Astrocyte of the spinal cord (primary cell): ENCODE results near the gene SCFD2.

Source experiments
- DNase-seq: peaks from one replicate; pipeline ENCODE4 v3.0.0; 2011; ENCODE audit warnings: low read depth, low spot score
- H3K4me3 ChIP-seq: 2 replicates; pipeline ENCODE4 v1.5.1; 2011; ENCODE audit warnings: low read depth, mild to moderate bottlenecking, low read length, moderate library complexity
- in situ Hi-C: cut with HindIII; loops from 2 replicates; pipeline ENCODE4 v1.10.0; 2017; ENCODE audit warnings: low sequenced_read_pairs
- TF ChIP-seq, protein P1 (sequence below): IDR thresholded peaks from 2 replicates; pipeline ENCODE4 v1.5.1; 2012; ENCODE audit warnings: low read depth, mild to moderate bottlenecking, low read length, inconsistent platforms

Gene SCFD2

DNA sequence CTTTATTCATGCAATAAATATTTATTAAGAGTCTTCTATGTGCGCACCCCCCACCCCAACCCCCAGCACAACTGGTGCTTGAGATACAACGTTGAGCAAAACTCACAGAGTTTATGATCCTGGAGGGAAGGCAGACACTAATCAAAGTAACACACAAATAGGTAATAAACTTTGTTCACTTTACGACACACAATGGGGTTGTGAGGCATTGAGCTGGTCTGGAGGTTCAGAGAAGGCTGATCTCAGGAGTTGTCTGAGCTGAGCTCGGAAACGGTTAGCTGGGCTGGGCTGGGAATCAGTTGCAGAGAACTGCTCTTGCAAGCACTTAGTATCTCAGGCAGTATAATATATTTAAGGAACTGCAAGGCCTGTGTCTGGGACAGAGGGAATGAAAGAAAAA is 238.5 kb downstream of the SCFD2 start:
- in situ Hi-C loops = no loop called here
- no peak for DNase-seq
- H3K4me3 ChIP-seq = no peak overlapping the region
- TF ChIP-seq, protein P1, sequence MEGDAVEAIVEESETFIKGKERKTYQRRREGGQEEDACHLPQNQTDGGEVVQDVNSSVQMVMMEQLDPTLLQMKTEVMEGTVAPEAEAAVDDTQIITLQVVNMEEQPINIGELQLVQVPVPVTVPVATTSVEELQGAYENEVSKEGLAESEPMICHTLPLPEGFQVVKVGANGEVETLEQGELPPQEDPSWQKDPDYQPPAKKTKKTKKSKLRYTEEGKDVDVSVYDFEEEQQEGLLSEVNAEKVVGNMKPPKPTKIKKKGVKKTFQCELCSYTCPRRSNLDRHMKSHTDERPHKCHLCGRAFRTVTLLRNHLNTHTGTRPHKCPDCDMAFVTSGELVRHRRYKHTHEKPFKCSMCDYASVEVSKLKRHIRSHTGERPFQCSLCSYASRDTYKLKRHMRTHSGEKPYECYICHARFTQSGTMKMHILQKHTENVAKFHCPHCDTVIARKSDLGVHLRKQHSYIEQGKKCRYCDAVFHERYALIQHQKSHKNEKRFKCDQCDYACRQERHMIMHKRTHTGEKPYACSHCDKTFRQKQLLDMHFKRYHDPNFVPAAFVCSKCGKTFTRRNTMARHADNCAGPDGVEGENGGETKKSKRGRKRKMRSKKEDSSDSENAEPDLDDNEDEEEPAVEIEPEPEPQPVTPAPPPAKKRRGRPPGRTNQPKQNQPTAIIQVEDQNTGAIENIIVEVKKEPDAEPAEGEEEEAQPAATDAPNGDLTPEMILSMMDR = no peak

GRCh38 chr4:53126099-53126498 is 239.8 kb downstream of the SCFD2 start:
- in situ Hi-C loops = no loop called here
- H3K4me3 ChIP-seq = no peak overlapping the region
- TF ChIP-seq, protein P1 = no peak
- no peak for DNase-seq

DNA sequence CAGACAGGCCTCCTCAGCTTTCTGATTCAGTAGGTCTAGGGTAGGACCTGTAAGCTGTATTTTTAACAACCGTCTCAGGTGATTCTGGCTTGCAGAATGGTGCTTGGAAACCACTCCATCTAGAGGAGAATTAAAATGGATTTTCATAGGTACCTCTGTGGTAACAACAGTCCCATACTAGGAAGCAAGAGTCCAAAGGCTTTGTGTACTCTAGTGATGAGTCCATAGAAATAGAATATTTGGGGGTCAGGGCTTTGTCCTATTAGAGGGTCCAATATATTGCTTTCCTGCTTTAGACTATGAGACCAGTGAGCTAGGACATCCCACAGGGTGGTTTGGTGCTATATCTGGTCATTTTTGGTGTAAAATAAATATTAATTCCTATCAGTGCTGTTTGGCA is 242.0 kb downstream of the SCFD2 start:
- no peak for DNase-seq
- TF ChIP-seq, protein P1 = no peak
- H3K4me3 ChIP-seq = no peak overlapping the region
- in situ Hi-C loops = no loop called here

GRCh38 chr4:53123171-53123570 is 242.7 kb downstream of the SCFD2 start:
- in situ Hi-C loops = no loop called here
- TF ChIP-seq, protein P1 = no peak
- no peak for DNase-seq
- no peak overlapping the region for H3K4me3 ChIP-seq

- TF ChIP-seq, protein P1 = no peak
- in situ Hi-C loops = no loop called here
- DNase-seq = no peak
- H3K4me3 ChIP-seq = no peak overlapping the region
Measured at GRCh38 chr4:53122280-53123116, 243.4 kb downstream of the SCFD2 start.

- TF ChIP-seq, protein P1 = no peak
- H3K4me3 ChIP-seq = no peak overlapping the region
- in situ Hi-C loops = no loop called here
- no peak for DNase-seq
Measured at GRCh38 chr4:53121264-53121865, 244.5 kb downstream of the SCFD2 start.
